A673 (cell line): ENCODE results near the gene RNU7-1.

Experiments
- EZH2 ChIP-seq: fragments of 200-600 bp; sonication (generic); IDR thresholded peaks from 2 replicates; pipeline ENCODE4 v1.6.1; 2017; ENCODE audit warnings: borderline replicate concordance, low read depth, mild to moderate bottlenecking, mixed read lengths, antibody characterized with exemption, low read length; ENCODE audit not compliant: poor library complexity, severe bottlenecking
- TF ChIP-seq, protein P1 (sequence below): fragments of 300-800, 200-600 bp; sonication (generic); conservative IDR thresholded peaks from 2 replicates; pipeline ENCODE4 v1.5.1; 2017; ENCODE audit warnings: low read depth, mild to moderate bottlenecking, antibody characterized with exemption, low read length, moderate library complexity, mixed read lengths

DNA sequence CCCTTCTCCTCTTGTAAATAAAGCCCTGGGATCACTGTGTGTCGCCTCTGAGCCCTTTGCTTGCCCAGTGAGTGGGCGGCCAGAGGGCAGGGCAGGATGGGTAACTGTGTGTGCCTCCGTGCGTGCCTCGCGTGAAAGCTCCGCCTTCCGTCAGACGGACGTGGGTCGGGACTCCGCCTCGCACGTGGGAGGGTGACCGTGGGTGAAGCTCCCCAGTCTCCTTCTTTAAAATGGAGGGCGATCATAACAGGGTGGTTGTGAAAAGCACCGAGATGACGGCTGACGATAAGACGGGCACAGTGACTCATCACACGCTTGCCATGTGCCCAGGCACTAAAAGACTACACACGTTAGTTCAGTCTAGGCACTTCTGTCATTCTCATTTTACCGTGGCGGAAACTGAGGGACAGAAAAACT is 17.7 kb downstream of the RNU7-1 start:
- TF ChIP-seq, protein P1, sequence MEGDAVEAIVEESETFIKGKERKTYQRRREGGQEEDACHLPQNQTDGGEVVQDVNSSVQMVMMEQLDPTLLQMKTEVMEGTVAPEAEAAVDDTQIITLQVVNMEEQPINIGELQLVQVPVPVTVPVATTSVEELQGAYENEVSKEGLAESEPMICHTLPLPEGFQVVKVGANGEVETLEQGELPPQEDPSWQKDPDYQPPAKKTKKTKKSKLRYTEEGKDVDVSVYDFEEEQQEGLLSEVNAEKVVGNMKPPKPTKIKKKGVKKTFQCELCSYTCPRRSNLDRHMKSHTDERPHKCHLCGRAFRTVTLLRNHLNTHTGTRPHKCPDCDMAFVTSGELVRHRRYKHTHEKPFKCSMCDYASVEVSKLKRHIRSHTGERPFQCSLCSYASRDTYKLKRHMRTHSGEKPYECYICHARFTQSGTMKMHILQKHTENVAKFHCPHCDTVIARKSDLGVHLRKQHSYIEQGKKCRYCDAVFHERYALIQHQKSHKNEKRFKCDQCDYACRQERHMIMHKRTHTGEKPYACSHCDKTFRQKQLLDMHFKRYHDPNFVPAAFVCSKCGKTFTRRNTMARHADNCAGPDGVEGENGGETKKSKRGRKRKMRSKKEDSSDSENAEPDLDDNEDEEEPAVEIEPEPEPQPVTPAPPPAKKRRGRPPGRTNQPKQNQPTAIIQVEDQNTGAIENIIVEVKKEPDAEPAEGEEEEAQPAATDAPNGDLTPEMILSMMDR = no peak
- no peak for TF ChIP-seq EZH2
